Measurements from ENCODE around the gene CHST15. TPM values are rescaled to one million over a fixed set of nuclear protein-coding genes. Genes with fewer than 3 reads are reported as not detected.

Gene CHST15
- total RNA-seq, 2 donors from 2014 or later, result 7.5 to 14.9 TPM

DNA sequence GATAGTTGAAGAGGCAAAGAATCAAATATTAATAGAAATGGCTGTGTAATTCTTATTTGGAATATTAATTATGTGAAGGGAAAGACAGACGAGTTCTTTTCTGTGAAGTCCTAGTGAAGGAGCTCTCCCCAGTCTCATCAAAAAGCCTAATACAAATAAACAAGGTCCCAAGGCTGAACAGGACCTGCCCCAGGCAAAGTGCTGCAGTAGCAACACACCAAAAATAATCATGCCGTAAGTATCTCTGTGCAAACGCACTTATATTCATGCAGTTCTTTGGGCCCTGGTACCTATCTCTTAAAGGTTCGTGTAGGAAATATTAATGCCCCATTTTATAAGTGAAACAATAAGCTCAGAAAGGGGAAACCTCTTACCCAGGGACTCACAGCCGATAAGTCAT, 12.2 kb upstream of the CHST15 start:
- Histone ChIP-seq H3K27me3 (ENCODE audit: control insufficient read depth, insufficient read depth, low read length, poor library complexity, severe bottlenecking) (no peaks in the 10 kb centered on the region), H3K9me3 (ENCODE audit: control insufficient read depth, low read length) (no peaks in the 10 kb centered on the region), H3K27ac (ENCODE audit: low read depth, low read length) (no peak overlapping the region), H3K36me3 (ENCODE audit: control insufficient read depth, insufficient read depth, low read length) (no peaks in the 10 kb centered on the region), H3K4me1 (ENCODE audit: control insufficient read depth, insufficient read depth, low read length) (no peaks in the 10 kb centered on the region), H3K9ac (ENCODE audit: extremely low read depth, low read length, poor library complexity, severe bottlenecking) (no peak overlapping the region), H3K4me3 (ENCODE audit: low read length) (no peak overlapping the region)
- Mint-ChIP-seq H3K27ac (no peak overlapping the region), H3K9me3 (no peaks in the 10 kb centered on the region), H3K4me1 (no peaks in the 10 kb centered on the region), H3K36me3 (ENCODE audit: low read depth) (no peaks in the 10 kb centered on the region), H3K4me3 (no peak overlapping the region), H3K27me3 (ENCODE audit: insufficient read depth) (no peaks in the 10 kb centered on the region)
- TF ChIP-seq, protein P1, sequence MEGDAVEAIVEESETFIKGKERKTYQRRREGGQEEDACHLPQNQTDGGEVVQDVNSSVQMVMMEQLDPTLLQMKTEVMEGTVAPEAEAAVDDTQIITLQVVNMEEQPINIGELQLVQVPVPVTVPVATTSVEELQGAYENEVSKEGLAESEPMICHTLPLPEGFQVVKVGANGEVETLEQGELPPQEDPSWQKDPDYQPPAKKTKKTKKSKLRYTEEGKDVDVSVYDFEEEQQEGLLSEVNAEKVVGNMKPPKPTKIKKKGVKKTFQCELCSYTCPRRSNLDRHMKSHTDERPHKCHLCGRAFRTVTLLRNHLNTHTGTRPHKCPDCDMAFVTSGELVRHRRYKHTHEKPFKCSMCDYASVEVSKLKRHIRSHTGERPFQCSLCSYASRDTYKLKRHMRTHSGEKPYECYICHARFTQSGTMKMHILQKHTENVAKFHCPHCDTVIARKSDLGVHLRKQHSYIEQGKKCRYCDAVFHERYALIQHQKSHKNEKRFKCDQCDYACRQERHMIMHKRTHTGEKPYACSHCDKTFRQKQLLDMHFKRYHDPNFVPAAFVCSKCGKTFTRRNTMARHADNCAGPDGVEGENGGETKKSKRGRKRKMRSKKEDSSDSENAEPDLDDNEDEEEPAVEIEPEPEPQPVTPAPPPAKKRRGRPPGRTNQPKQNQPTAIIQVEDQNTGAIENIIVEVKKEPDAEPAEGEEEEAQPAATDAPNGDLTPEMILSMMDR (conservative IDR thresholded peaks at IDR 0.05), result no peak
- DNase-seq, result no peak
- WGBS, 2 experiments (ENCODE audit: insufficient coverage in 1 of 2, insufficient read length in 1 of 2), result 89 to 100% methylated on average over 3 to 5 of the region's 5 CpGs

DNA sequence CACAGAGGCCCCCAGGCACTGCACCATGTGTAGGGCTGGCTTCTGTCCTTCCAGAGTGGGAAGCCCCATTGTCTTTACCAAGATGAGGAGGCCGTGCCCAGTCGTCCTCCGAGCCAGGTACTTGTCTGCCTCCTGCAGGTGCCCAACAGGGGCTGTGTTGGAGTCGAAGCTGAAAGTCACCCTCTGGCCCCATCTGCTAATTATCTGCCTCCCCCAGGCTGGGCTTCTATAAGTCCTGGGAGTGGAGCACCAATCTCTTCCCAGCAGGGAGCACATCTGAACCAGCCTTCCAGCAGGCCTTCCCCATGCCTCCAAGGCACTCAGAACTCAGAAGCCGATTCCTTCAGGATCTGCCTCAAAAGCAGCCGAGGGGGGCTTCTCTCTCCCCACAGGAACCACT, 11.6 kb upstream of the CHST15 start:
- Mint-ChIP-seq H3K9me3 (peaks cover 2% of the 10 kb centered on the region), H3K4me3 (no peak overlapping the region), H3K27me3 (ENCODE audit: insufficient read depth) (peaks cover 4% of the 10 kb centered on the region), H3K27ac (no peak overlapping the region), H3K4me1 (no peaks in the 10 kb centered on the region), H3K36me3 (ENCODE audit: low read depth) (no peaks in the 10 kb centered on the region)
- no peak for DNase-seq
- Histone ChIP-seq H3K27me3 (ENCODE audit: control insufficient read depth, insufficient read depth, low read length, poor library complexity, severe bottlenecking) (no peaks in the 10 kb centered on the region), H3K27ac (ENCODE audit: low read depth, low read length) (no peak overlapping the region), H3K4me3 (ENCODE audit: low read length) (no peak overlapping the region), H3K4me1 (ENCODE audit: control insufficient read depth, insufficient read depth, low read length) (no peaks in the 10 kb centered on the region), H3K9ac (ENCODE audit: extremely low read depth, low read length, poor library complexity, severe bottlenecking) (no peak overlapping the region), H3K36me3 (ENCODE audit: control insufficient read depth, insufficient read depth, low read length) (no peaks in the 10 kb centered on the region), H3K9me3 (ENCODE audit: control insufficient read depth, low read length) (no peaks in the 10 kb centered on the region)
- 78 to 90% methylated on average over 3 to 6 of the region's 6 CpGs for whole genome bisulfite sequencing, 2 experiments (ENCODE audit: insufficient coverage in 1 of 2, insufficient read length in 1 of 2)
- TF ChIP-seq, protein P1 (conservative IDR thresholded peaks at IDR 0.05), result no peak

DNA sequence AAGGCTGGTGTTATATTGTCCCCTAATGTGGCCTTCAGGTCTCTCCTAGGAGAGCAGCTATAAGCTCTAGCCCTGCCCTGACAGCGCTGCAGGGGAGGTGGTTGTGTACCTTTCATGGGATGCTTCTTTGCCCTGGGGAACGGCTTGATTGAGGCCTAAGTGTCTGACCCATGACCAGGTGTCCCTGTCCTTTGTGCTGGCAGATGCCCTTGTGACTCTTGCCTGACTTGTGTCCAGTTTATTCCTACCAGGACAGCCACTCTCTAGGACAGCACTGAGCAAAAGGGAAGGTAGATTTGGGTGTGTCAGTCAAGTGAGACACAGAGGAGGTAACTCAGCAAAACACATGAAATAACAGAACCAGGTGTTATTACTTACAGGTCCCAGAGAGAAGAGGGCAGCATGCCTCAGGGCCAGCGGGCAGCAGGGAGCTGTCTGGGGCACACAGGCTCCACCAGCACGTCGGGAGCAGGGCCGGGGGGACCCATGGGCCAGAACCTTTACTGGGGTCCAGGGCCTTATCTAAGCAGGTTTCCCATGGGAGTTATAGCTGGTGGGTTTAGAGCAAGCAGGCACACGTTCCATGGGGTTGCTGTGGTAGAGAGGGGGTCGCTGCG, 10.7 kb upstream of the CHST15 start:
- no peak for DNase-seq
- H3K4me3 ChIP-seq (ENCODE audit: low read length), result no peak overlapping the region
- Mint-ChIP-seq H3K27me3 (ENCODE audit: insufficient read depth) (peaks cover 7% of the 10 kb centered on the region), H3K4me1 (no peaks in the 10 kb centered on the region), H3K9me3 (peaks cover 5% of the 10 kb centered on the region), H3K27ac (no peak overlapping the region), H3K4me3 (no peak overlapping the region), H3K36me3 (ENCODE audit: low read depth) (no peaks in the 10 kb centered on the region)
- H3K4me1 ChIP-seq (ENCODE audit: control insufficient read depth, insufficient read depth, low read length), result no peaks in the 10 kb centered on the region
- no peaks in the 10 kb centered on the region for H3K36me3 ChIP-seq (ENCODE audit: control insufficient read depth, insufficient read depth, low read length)
- 93% methylated on average over 5 to 9 of the region's 9 CpGs for WGBS, 2 experiments (ENCODE audit: insufficient coverage in 1 of 2, insufficient read length in 1 of 2)
- H3K9me3 ChIP-seq (ENCODE audit: control insufficient read depth, low read length), result no peaks in the 10 kb centered on the region
- TF ChIP-seq, protein P1 (conservative IDR thresholded peaks at IDR 0.05), result no peak
- no peak overlapping the region for H3K9ac ChIP-seq (ENCODE audit: extremely low read depth, low read length, poor library complexity, severe bottlenecking)
- H3K27ac ChIP-seq (ENCODE audit: low read depth, low read length), result no peak overlapping the region
- no peaks in the 10 kb centered on the region for H3K27me3 ChIP-seq (ENCODE audit: control insufficient read depth, insufficient read depth, low read length, poor library complexity, severe bottlenecking)
